ENCODE measurements around the gene FSD1L. TPM values are rescaled to one million over a fixed set of nuclear protein-coding genes. Genes with fewer than 3 reads are reported as not detected.
"Not testable (repeated sequence)": the region's sequence is repeated elsewhere in the genome, so short reads cannot be mapped to it uniquely, and the experiment has no call there.

Gene FSD1L
- total RNA-seq, 1 donor, result 1.6 TPM

GRCh38 chr9:105479846-105480245 is 32.0 kb downstream of the FSD1L start:
- DNase-seq (ENCODE audit: low read depth in 2 of 3, low spot score in 2 of 3), result no peak

DNA sequence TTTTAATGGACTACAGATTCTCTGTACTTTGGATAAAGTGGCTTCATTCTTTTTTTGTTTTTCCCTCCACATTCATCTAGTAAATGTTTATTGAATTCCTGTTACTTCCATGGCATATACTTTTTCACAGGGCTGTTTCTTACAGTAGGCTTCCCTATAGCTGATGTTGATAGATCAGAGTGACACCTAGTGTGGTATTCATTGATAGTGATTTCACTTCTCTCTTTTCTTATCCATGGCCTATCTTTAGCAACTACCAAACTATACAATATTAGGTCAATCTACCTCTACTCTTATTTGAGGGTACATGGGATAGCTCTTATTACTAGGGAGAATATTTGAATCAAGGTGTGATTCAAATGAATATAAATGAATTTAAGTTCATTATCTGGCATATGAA is 35.8 kb downstream of the FSD1L start:
- no peak for DNase-seq (ENCODE audit: low read depth in 2 of 3, low spot score in 2 of 3)

DNA sequence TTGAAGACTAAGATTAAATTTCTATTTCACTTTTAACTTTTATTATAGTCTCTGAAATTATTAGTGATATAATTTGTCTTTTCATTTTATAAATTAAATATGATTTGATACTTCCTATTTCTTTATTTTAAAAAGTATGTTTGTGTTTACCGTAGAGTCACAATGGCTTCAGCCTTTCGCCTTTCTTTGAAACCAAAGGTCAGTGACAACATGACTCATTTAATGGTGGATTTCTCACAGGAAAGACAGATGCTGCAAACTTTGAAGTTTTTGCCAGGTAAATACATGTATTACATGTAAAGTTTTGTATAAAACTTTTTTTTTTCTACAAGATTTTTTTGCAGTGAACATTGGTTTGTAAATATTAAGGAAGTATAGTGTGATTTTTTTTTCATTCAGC is 36.4 kb downstream of the FSD1L start:
- no peak for DNase-seq (ENCODE audit: low read depth in 2 of 3, low spot score in 2 of 3)

DNA sequence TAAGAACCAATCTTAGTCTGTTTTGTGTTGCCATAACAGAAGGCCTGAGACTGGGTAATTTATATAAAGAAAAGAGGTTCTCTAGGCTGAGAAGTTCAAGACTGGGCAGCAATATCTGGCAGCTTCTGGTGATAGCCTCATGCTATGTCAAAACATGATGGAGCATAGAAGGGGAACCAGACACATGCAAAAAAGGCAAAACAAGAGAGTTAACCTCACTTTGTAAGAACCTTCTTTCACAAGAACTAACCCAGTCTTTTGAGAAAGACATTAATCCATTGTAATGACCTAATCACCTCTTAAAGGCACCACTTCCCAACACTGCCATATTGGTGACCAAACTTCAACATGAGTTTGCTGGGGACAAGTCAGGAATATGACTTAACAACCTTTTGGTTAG is 37.3 kb downstream of the FSD1L start:
- no peak for DNase-seq (ENCODE audit: low read depth in 2 of 3, low spot score in 2 of 3)

DNA sequence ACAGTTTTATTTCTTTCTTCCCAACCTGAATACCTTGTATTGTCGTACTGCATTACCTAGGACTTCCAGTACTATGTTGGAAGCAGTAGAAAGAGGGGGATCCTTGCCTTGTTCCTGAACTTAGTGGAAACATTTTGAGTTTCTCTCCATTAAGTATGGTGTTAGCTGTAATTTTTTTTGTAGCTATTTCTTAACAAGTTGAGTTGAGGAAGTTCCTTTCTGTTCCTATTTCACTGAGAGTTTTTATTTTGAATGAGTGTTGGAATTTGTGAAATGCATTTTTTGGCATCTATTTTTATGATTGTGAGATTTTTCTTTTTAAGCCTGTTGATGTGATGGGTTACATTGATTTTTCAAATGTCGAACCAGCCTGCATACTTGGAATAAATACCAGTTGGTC is 49.0 kb downstream of the FSD1L start:
- no peak for DNase-seq (ENCODE audit: low read depth in 2 of 3, low spot score in 2 of 3)

- DNase-seq (ENCODE audit: low read depth in 2 of 3, low spot score in 2 of 3), result no peak
Observed at GRCh38 chr9:105497704-105498103, 49.9 kb downstream of the FSD1L start.

DNA sequence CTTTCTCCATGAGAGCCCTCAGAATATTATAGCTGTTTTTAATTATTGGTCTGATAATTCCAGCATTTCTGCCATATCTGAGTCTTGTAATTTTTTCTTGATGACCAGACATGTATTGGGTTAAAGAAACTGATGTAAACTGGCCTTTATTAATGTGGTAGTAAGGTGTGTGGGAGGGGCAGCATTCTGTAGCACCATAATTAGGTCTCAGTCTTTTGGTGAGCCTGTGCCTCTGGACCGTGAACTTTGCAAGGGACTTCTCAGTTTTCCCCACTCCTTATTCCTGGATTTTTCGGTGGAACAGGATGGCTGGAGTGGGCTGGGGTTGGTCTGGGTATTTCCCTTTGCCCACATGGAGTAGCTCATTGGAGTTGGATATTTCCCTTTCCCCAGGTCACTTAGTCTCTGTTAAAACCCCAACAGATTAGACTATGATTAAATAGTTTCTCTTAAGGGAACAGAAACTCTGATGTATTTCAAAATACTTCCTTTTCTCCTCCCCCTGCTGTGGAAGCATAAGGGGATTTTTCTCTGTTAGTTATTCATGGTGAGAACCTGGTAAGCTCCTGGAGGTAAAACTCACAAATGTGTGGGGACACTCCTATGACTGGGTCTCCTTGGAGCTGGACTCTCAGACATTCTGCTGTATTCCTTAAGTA is 52.4 kb downstream of the FSD1L start:
- no peak for DNase-seq (ENCODE audit: low read depth in 2 of 3, low spot score in 2 of 3)

GRCh38 chr9:105501414-105501813 is 53.6 kb downstream of the FSD1L start:
- no peak for DNase-seq (ENCODE audit: low read depth in 2 of 3, low spot score in 2 of 3)

DNA sequence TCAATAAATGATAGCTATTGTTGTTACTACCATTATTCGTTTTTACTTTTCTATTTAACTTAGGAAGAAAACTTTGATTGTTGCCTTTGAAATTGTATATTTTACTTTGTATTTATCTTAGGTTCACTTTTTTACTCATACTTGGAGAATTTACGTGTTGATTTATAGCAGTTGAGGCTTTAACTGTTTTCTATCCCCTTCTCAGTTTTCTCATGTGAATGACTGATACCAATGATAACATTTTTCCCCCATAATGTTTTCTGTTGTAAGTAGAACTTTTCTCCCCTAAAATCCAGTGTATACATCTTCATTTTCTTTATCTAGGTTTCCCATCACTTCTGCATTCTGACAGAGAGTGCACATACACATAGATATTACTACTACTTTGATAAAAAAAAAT is 54.4 kb downstream of the FSD1L start:
- DNase-seq (ENCODE audit: low read depth in 2 of 3, low spot score in 2 of 3), result no peak

- no peak for DNase-seq (ENCODE audit: low read depth in 2 of 3, low spot score in 2 of 3)
Observed at GRCh38 chr9:105503881-105504280, 56.0 kb downstream of the FSD1L start.

GRCh38 chr9:105507096-105507790 is 59.4 kb downstream of the FSD1L start:
- no peak for DNase-seq (ENCODE audit: low read depth in 2 of 3, low spot score in 2 of 3)

DNA sequence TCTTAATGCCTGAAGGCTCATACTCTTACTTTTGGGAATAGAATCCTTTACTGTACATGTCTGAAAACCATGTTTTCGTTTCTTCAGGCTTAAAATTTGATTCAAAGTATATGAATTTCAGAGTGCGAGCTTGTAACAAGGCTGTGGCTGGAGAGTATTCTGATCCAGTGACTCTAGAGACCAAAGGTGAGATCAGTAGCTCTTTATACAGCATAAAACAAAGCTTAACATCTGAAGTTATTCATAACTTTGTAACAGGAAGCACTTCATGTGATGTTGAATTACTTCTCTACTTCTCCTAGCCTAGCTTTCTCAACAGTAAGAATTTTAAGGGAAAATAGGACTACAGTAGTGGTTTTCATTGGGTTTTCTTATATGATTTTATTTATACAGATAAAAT is 60.7 kb downstream of the FSD1L start:
- no peak for DNase-seq (ENCODE audit: low read depth in 2 of 3, low spot score in 2 of 3)

DNA sequence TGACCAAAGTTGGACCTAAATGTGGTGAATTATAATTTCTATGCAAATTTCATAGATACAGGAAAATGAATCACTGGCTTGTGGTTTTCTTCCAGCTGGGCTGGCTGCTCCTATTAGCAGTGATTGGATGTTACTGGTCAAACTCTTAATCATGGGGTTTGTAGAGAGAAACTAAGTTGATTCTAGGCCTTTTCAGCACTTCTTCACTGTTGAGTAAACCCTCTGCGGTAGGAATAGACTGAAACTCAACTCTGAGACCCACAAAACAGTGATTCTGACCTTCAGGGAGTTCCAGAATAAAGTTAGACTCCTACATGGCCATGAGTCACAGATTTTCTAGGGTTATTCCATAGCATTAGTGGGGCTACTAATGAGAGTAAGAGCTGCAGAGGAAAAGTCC is 62.2 kb downstream of the FSD1L start:
- DNase-seq (ENCODE audit: low read depth in 2 of 3, low spot score in 2 of 3), result no peak

DNA sequence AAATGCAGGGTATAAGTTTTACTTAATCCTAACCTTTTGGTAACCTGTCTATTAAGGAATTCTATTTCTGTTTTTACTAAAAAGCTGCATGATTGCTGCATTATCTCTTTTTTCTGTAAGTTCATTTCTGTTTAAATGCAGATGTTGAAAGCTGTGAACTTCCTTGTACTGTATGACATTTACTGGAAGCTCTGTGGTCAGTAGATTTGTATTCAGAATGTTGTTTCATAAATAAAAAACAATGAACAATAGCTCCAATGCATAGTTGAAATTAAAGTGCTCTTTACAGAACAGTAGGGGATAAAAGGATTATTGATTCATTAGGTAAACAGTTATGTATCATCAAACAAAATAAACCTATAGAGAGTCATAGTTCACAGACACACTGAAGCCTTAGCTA is 63.6 kb downstream of the FSD1L start:
- no peak for DNase-seq (ENCODE audit: low read depth in 2 of 3, low spot score in 2 of 3)

GRCh38 chr9:105515811-105516413 is 68.1 kb downstream of the FSD1L start:
- no peak for DNase-seq (ENCODE audit: low read depth in 2 of 3, low spot score in 2 of 3)

DNA sequence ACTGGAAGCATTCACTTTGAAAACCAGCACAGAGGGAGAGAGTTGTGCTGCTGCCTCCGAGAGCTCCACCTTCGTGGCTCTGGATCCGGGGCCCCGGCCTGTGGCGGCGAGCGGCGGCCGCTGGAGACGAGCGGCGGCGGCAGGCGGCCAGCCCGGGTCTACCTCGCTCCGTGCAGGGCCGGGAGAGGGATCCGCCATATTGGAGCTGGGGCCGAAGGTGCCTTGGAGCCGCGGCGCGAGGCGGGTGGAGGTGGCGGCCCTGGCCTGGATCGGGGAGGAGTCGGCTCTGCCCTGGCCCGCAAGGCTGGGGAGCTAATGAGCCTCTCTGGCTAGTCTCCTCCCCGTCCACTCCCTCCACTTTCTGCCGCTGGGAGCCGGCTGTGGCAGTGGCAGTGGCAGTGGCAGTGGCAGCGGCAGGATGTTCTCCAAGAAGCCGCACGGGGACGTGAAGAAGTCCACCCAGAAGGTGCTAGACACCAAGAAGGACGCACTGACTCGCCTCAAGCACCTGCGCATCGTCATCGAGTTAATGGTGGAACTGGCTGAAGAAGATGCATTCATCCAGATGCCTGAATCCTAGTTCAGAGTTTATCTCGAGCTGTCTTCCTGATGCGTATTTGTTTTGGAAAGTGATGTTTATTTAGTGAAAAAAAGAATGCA is 72.0 kb downstream of the FSD1L start:
- peak in 1 of 3 donors; percentile 24 for DNase-seq (ENCODE audit: low read depth in 2 of 3, low spot score in 2 of 3)

DNA sequence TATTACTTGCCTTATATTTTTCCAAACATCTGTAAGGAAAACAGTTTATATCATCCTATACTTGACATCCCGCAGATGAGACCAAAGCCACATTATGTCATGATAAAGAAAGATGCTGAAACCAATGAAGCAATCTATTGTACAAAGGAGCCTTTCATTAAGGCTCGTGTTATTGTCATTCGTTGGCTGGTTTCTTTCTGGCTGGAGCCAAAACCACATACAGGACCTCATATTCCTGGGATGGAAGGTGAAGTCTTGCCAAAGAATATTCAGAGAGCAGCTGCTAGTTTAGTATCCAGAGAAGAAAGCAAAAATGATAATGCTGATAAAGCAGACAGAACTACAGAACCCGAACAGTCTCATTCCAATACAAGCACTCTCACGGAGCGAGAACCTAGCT is 73.2 kb downstream of the FSD1L start:
- DNase-seq (ENCODE audit: low read depth in 2 of 3, low spot score in 2 of 3), result not testable (repeated sequence)

DNA sequence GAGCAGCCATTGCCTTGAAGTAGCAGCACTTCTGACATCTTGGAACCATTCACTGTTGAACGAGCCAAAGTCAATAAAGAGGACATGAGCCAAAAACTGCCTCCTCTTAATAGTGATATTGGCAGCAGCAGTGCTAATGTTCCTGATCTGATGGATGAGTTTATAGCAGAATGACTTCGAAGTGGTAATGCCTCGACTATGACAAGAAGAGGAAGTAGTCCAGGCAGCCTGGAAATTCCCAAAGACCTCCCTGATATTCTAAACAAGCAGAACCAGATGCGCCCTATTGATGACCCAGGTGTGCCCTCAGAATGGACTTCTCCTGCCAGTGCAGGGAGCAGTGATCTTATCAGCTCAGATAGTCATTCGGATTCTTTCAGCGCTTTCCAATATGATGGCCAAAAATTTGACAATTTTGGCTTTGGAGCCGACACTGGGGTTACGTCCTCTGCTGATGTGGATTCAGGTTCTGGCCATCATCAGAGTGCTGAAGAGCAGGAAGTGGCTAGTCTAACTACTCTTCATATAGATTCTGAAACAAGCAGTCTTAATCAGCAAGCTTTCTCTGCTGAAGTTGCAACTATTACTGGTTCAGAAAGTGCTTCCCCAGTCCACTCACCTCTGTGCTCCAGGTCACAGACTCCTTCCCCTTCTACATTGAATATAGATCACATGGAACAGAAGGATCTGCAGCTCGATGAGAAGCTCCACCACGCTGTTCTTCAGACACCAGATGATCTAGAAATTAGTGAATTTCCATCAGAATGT is 75.0 kb downstream of the FSD1L start:
- DNase-seq (ENCODE audit: low read depth in 2 of 3, low spot score in 2 of 3), result not testable (repeated sequence)

GRCh38 chr9:105531530-105531929 is 83.7 kb downstream of the FSD1L start:
- no peak for DNase-seq (ENCODE audit: low read depth in 2 of 3, low spot score in 2 of 3)

DNA sequence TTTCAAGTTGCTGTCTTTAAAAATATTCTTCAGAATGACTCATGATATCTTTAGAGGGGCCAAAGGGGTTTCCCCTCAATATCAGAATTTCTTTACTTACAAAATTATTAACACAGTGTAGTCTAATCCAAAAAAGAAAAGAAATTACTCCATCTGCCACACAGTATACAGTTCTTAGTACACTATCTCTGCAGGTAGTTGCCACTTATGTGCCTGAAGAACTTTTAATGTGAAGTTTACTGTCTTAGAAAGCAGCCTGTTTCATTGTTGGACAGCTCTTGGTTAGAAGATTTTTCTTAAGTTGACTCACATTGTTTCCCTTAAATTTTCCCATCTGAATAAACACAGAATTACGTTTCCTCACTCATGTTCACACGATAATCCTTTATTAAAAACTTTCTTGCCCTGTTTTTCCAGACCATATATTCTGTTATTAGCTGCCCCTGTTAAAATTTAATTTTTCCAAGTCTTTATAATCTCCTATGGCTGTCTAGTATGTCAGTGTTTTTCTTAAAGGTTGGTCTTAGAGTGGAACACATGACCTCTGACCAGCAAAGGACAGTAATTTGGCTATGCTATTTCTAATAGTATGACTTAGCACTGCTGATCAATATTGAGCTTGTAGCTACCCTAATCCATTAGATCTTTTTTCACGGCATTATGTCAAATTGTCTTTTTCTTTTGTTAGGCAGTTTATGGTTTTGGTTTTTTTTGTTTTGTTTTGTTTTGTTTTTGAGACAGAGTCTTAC is 88.3 kb downstream of the FSD1L start:
- DNase-seq (ENCODE audit: low read depth in 2 of 3, low spot score in 2 of 3), result no peak
